NCI-H2171 (cell line): ENCODE results near the gene CYP11A1.

ENCODE experiments used
- DNase-seq: peaks from one replicate; lab custom pipeline; 2025; lab: John Stamatoyannopoulos, UW

CYP11A1 gene

DNA sequence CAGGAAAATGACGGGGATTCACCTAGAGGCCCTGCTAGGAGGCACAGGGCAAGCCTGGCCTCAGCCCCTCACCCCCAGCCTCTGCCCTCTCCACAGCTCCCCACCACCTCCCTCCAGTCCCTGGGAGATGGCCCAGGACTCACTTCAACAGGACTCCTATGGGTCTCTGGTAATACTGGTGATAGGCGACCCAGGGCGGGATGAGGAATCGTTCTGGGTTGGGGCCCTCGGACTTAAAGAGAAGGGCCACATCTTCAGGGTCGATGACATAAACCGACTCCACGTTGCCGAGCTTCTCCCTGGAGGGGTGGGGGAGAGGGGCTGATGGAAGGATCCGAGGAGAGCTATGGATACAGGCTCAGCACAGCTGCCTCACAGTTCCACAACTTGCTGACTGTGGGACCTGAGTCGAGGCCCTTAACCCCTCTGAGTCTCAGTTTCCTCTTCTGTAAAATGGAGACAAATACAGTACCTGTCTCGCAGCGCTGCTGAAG, 19.6 kb downstream of the CYP11A1 start:
- no peak for DNase-seq

GRCh38 chr15:74345051-74345450, 22.4 kb downstream of the CYP11A1 start:
- no peak for DNase-seq

DNA sequence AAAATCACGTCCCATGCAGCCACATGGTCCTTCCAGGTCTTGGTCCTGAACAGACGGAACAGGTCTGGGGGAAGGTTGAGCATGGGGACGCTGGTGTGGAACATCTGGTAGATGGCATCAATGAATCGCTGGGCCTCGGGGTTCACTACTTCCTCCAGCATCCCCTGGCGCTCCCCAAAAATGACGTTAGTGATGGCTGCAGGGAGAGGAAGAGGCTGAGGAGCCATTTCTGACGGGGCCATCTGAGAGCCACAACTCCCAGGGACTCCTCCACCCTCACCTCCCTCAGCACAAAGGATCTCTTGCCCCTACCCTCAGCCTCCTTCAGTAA, 23.7 kb downstream of the CYP11A1 start:
- no peak for DNase-seq

DNA sequence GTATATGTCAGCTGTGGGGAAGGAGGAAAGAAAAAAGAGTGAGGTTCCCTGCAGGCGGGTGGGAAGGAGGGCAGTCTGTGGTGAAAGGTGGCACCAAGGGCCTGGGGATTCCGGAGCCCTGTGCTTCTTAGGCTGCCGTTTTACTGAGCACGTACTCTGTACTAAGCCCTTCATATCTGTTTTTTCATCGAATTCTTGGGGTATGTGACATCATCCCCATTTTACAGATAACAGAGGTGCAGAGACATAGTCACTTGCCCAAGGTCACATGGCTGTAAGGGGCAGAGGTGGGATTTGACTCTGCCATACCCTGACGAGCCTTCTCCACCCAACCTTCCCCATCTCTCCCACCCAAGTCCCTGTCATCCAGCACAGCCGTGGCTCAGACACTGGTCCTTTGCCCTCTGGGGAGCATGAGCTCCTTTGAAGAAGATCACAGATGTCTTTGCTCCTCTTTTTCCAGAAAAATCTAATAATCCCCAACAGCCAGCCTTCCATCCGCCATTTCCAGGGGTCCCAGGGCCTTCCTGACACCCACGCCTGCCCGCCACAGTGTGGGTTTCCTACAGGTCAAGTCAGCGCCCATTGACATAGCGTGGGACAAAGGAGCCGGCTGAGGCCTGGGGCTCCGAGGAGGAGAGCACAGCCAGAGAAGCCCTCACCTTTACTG, 24.2 kb downstream of the CYP11A1 start:
- DNase-seq = no peak

GRCh38 chr15:74340150-74340549, 27.3 kb downstream of the CYP11A1 start:
- DNase-seq = no peak

DNA sequence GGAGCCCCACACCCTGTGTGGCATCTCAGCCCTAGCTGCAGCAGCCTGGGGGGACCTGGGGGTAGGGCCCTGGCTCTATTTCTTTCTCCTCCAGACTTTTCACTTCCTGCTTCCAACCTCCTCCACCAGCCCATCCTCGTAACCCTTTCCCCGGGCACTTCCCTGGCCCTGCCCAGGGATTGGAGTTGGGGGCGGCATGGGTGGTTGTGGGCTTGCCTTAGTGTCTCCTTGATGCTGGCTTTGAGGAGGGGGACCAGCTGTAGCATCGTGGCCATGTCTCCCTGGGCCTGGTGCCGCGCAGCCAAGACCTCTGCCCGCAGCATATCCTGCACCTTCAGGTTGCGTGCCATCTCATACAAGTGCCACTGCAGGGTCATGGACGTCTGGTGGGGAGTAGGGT, 28.1 kb downstream of the CYP11A1 start:
- no peak for DNase-seq

DNA sequence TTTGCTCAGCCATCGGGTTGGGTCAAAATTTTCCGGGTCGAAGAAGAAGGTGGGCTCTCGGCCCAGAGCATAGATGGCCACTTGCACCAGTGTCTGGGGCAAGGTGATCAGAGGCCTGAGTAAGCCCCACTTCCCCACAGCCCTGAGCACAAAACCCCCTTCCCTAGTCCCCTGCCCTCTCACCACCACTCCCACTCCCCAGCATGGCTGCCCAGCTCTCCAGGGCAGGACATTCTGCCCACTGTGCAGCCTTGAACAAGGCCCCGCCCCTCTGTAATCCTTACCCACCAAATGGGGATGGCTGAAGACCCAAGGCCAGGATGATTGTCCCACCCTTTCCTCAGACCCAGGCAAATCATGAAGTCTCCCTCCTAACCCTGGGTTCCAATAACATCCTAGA, 28.8 kb downstream of the CYP11A1 start:
- no peak for DNase-seq

DNA sequence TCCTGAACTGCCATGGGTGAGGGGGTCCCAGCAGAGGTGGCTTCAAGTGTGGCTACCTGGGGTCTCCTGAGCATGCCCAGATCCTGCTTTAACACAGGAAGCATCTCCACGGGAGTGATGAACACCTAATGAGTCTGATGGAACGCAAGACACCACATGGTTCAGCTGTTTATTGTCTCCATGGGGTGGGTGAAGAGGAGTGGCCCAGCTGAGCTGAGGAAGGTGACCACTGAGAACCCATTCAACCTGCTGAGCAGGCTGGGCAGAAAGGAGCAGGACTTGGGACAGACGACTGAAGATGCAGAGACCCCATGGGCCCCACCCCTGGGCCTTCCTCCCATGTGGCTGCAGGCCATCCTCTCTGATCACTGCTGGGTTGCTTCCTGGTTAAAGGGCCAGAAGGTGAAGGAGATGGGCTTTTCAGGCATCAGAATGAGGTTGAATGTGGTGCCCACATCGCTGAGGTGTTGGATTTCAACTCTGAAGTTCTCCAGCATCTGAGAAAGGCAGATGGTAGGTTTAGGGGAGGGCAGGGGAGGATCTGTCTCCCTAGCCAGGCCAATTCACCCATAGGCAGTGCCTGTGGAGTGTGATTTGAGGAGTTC, 29.7 kb downstream of the CYP11A1 start:
- DNase-seq = no peak

DNA sequence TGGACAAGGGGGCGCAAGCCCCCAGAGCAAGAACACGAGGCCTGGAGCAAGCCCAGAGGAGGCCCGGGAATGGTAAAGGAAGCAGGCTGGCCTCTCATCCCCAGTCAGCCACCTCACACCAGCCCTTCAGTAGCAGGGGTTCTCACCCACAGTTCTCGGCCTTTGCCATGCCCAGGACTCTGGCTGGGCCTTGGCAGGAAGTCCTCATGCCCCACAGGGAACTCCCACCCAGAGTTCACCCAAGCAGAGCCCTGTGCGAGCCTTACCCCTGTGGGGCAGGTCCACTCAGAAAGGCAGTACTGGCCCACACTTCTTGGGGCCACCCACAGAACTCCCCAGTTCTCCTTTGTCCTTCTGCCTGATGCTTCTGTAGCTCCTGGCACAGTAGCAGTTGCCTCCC, 30.3 kb downstream of the CYP11A1 start:
- no peak for DNase-seq

DNA sequence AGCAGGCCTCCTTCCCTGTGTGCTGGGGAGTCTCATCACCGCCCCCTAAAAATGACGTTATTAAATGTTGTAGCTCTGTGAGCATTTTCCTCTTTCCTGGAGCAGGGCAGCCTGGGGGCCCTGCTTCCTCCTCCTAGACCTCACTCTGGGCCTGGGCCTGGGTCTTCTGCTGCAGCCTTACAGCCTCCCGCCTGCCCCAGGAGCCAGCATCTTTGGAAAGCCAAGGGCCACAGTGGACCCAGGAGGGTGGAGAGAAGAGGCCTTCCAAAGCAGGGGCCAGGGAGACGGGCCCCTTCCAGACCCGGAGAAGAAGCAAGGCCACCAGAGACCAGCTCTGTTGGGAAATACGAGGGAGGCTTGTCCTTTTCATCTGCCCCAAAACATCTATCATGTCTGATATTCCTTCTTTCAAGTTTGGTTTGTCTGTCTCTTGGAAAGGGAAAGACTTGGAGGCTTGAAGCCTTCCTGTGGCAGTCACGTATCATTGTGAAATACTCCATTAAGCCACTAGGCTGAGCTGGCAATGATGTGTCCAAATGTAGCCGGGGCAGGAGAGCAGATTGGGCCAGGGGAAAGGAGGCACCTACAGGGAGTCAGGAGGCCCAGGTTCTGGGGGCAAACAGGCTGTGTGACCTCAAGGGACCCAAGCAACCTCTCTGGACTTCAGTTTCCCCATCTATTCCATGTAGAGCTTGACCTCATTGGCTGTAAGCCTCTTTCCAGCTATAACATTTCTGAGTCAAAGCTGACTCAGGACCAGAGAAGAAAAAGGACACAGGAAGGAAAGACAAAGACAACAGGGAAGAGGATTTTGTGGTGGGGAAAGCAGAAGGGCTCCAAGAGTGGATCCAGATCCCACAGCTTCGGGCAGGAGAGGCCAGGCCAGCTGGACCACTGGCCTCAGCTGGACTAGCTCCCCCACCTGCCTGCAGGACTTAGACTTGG, 31.1 kb downstream of the CYP11A1 start:
- no peak for DNase-seq

DNA sequence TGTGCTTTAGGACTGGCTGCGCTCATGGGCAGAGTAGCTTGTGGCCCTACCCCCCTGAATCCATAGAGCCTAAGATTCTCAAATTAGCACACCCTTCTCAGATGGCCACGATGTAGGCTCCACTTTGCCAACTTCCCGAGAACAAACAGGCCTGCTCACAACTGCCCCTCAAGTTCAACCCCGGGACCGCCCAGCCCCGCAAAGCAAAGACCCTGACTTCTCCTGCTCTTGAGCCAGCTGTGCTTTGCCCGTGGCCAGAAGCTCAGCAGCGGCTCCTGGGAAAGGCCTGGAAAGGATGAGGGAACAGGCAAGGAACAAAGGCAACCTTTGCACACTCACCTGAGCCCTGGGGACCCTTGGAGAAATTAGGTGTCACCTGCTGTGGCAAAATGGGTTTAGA, 32.0 kb downstream of the CYP11A1 start:
- DNase-seq = no peak

DNA sequence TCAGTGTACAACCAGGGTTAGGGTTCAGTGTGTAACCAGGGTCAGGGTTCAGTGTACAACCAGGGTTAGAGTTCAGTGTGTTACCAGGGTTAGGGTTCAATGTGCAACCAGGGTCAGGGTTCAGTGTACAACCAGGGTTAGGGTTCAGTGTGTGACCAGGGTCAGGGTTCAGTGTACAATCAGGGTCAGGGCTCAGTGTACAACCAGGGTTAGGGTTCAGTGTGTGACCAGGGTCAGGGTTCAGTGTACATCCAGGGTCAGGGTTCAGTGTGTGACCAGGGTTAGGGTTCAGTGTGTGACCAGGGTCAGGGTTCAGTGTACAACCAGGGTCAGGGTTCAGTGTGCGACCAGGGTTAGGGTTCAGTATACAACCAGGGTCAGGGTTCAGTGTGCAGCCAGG, 33.3 kb downstream of the CYP11A1 start:
- no peak for DNase-seq

GRCh38 chr15:74333662-74334061, 33.8 kb downstream of the CYP11A1 start:
- DNase-seq = no peak

DNA sequence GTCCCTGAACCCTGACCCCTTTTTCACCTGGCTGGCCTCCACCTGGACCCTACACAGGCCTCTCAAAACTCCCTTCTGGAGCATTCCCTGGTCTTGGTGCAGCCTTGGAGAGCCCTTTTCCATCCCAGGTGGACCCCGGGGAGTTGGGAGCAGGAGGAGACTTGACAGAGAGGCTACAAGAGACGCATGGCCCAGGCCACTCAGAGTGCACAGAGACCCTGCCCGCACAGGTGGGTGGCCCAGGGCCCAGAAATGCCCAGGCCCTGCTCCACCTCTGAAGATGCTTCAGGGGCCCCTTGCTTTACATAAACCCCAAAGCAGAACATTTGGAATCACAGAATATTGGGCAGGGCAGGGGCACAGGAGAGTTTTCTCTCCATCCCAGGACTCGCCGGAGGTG, 34.4 kb downstream of the CYP11A1 start:
- no peak for DNase-seq

- DNase-seq = no peak
These were observed 34.8 kb downstream of the CYP11A1 start for GRCh38 chr15:74332611-74333010.

GRCh38 chr15:74332011-74332410, 35.4 kb downstream of the CYP11A1 start:
- DNase-seq = no peak

DNA sequence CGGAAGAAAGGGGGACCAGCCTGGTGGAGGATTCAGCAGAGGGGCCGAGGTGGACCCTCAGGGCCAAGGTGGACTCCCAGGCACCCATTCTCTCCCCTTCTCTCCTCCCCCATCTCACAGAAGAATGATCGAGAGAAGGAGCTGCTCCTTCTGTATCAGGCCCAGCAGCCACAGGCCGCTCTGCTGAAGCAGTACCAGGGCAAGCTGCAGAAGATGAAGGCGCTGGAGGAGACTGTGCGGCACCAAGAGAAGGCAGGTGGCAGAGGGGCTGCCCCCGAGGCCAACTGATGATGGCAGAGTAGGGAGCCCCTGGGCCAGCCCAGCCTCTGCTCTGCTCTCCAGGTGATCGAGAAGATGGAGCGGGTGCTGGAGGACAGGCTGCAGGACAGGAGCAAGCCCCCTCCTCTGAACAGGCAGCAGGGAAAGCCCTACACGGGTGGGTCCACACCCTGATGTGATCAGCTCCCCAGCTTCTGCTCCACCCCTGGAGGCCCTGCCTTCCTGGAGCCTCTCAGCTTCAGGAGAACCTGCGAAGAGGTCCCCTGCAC, 36.5 kb downstream of the CYP11A1 start:
- DNase-seq = no peak

- DNase-seq = no peak
These were observed 39.0 kb downstream of the CYP11A1 start for GRCh38 chr15:74328331-74329056.

DNA sequence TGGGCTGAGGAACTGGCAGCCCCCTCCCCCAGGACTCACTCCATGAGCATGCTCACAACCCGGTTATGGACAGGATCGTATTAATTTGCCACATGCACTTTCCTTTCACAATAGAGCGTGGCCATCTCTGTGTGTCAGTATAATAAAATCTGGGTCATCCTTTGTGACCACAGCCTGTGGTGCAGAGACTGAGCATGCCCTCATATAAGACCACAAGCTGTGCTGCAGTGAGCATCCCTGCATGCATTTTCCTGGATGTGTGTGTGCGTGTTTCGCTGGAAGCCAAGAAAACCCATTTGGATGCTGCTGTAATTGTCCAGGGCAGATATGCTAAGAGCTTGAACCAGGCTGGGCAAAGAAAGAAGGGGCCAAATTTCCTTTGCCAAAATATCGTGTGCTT, 39.7 kb downstream of the CYP11A1 start:
- DNase-seq = no peak

DNA sequence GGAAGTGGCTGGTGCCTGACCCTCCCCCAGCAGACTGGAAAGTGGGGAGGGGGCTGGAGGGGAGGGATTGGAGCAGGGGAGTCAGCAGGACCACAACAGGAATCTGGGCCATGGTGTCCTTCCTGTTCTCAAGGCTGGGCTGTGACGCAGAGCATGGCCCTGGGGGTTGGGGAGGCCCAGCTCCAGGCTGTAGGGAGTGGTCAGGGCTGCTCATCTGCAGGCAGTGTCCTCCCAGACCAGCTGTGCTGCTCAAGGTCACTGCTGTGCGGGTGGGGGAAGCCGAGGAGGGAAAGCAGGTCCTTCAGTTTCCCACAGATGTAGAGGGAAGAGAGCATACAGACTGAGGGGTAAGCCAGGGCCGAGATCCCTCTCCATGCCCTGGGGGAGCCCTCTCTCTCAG, 40.7 kb downstream of the CYP11A1 start:
- no peak for DNase-seq

DNA sequence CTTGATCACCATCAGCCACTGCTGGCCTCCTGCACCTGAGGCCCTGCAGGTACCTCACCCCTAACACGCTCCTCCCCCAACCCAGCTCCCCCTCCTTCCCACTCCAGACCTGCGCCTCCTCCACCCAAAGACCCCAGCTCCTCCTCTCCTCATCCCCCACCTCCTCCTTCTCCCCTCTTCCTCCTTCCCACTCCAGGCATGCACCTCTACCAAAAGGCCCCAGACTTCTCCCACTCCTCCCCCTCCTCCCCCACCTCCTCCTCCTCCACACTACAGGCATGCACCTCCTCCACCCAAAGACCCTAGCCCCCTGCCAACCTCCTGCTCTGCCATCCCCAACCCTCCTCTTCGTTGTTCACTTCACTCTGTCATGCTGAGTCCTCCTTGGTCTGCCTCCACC, 42.7 kb downstream of the CYP11A1 start:
- DNase-seq = no peak

GRCh38 chr15:74322558-74323180, 44.8 kb downstream of the CYP11A1 start:
- DNase-seq = peak; percentile 62
